ENCODE measurements around the gene DOCK8.
"Not testable (repeated sequence)": the region's sequence is repeated elsewhere in the genome, so short reads cannot be mapped to it uniquely, and the experiment has no call there.

Gene DOCK8

GRCh38 chr9:227860-228259, 13.2 kb downstream of the DOCK8 start:
- DNase-seq = no peak

- DNase-seq = no peak
These were observed 14.4 kb downstream of the DOCK8 start for GRCh38 chr9:228929-229695.

- DNase-seq = not testable (repeated sequence)
These were observed 17.0 kb downstream of the DOCK8 start for GRCh38 chr9:231625-232024.

GRCh38 chr9:233708-234107, 19.0 kb downstream of the DOCK8 start:
- DNase-seq = not testable (repeated sequence)

GRCh38 chr9:237141-237857, 22.6 kb downstream of the DOCK8 start:
- no peak for DNase-seq

GRCh38 chr9:237858-238345, 23.2 kb downstream of the DOCK8 start:
- no peak for DNase-seq

GRCh38 chr9:242461-243080, 27.9 kb downstream of the DOCK8 start:
- no peak for DNase-seq

- DNase-seq = no peak
These were observed 33.8 kb downstream of the DOCK8 start for GRCh38 chr9:248278-248961.

GRCh38 chr9:249025-249424, 34.4 kb downstream of the DOCK8 start:
- DNase-seq = no peak

- DNase-seq = no peak
These were observed 35.4 kb downstream of the DOCK8 start for GRCh38 chr9:250039-250438.

GRCh38 chr9:250625-251024, 36.0 kb downstream of the DOCK8 start:
- DNase-seq = no peak

GRCh38 chr9:251398-251797, 36.7 kb downstream of the DOCK8 start:
- DNase-seq = no peak

GRCh38 chr9:253539-253938, 38.9 kb downstream of the DOCK8 start:
- DNase-seq = no peak

GRCh38 chr9:254516-254915, 39.9 kb downstream of the DOCK8 start:
- DNase-seq = no peak

- no peak for DNase-seq
These were observed 43.3 kb downstream of the DOCK8 start for GRCh38 chr9:257957-258356.

GRCh38 chr9:259405-260404, 45.0 kb downstream of the DOCK8 start:
- DNase-seq = no peak

GRCh38 chr9:264231-264630, 49.6 kb downstream of the DOCK8 start:
- no peak for DNase-seq

GRCh38 chr9:265209-265870, 50.7 kb downstream of the DOCK8 start:
- no peak for DNase-seq

GRCh38 chr9:266228-266627, 51.6 kb downstream of the DOCK8 start:
- DNase-seq = no peak

- DNase-seq = no peak
These were observed 54.0 kb downstream of the DOCK8 start for GRCh38 chr9:268616-269015.

GRCh38 chr9:269081-269711, 54.5 kb downstream of the DOCK8 start:
- DNase-seq = no peak
